H1 (cell line): ENCODE results near the gene RBM14. TPM values are rescaled to one million over a fixed set of nuclear protein-coding genes. Genes with fewer than 3 reads are reported as not detected.
"Not testable (repeated sequence)": the region's sequence is repeated elsewhere in the genome, so short reads cannot be mapped to it uniquely, and the experiment has no call there.

ENCODE experiments used
- CTCF ChIA-PET: fragments of 300-600 bp; sonication (Branson Sonifier 250); formaldehyde crosslinking; loops from one replicate; lab custom pipeline; 2021; ENCODE audit not compliant: partially characterized antibody; lab: Charles Lee
- POLR2A ChIA-PET: fragments of 300-600 bp; sonication (Branson Sonifier 250); formaldehyde crosslinking; loops from one replicate; lab custom pipeline; 2021; ENCODE audit warnings: inconsistent platforms; ENCODE audit not compliant: partially characterized antibody; lab: Charles Lee
- DNase-seq, 2 experiments: peaks; one replicate each; pipeline versions ENCODE4 v3.0.0 to v3.0.0-alpha.2; 2010 to 2022; ENCODE audit warnings: low spot score in 2 of 2, low read depth in 1 of 2, mixed read lengths in 1 of 2
- FAIRE-seq: peaks from 2 replicates; lab custom pipeline; 2011; peaks lifted over from hg19 to GRCh38; lab: Jason Lieb, UNC
- H2AFZ ChIP-seq: 2 replicates; pipeline ENCODE4 v1.8.1; 2012; ENCODE audit warnings: low read length, inconsistent platforms
- H2AK5ac ChIP-seq: 2 replicates; pipeline ENCODE4 v1.6.1; 2013; ENCODE audit warnings: low read depth, low read length
- H2BK120ac ChIP-seq: replicated peaks from 2 replicates; pipeline ENCODE3; 2013; ENCODE audit warnings: low read depth, low read length, inconsistent platforms
- H2BK12ac ChIP-seq: 2 replicates; pipeline ENCODE4 v1.6.1; 2013; ENCODE audit warnings: low read depth, low read length
- H2BK15ac ChIP-seq: 2 replicates; pipeline ENCODE4 v1.6.1; 2013; ENCODE audit warnings: low read length
- H2BK20ac ChIP-seq: 2 replicates; pipeline ENCODE4 v1.6.1; 2013; ENCODE audit warnings: low read length
- H2BK5ac ChIP-seq: 2 replicates; pipeline ENCODE4 v1.6.1; 2013; ENCODE audit warnings: low read depth, low read length
- H3K14ac ChIP-seq: 2 replicates; pipeline ENCODE4 v1.6.1; 2013; ENCODE audit warnings: inconsistent platforms; ENCODE audit not compliant: insufficient read length
- H3K18ac ChIP-seq: 2 replicates; pipeline ENCODE4 v1.6.1; 2013; ENCODE audit warnings: low read length; ENCODE audit errors: extremely low read depth
- H3K23ac ChIP-seq: 2 replicates; pipeline ENCODE4 v1.6.1; 2013; ENCODE audit warnings: inconsistent platforms; ENCODE audit not compliant: insufficient read length
- H3K23me2 ChIP-seq: 2 replicates; pipeline ENCODE4 v1.6.1; 2013; ENCODE audit warnings: low read depth, low read length
- H3K27ac ChIP-seq: 2 replicates; pipeline ENCODE4 v1.6.1; 2011; ENCODE audit warnings: low read depth, low read length, inconsistent platforms
- H3K27me3 ChIP-seq, 4 experiments: replicated peaks in 1 of 4; 1 replicate in 1 of 4; 2 replicates in 3 of 4; pipeline versions ENCODE4 v1.6.1 to v1.8.1; 2011 to 2013; ENCODE audit warnings: low read length in 3 of 4, mild to moderate bottlenecking in 3 of 4, inconsistent platforms in 2 of 4, mixed read lengths in 2 of 4, moderate library complexity in 1 of 4; ENCODE audit not compliant: control insufficient read depth in 3 of 4, insufficient read depth in 3 of 4; ENCODE audit errors: extremely low read depth in 1 of 4
- H3K36me3 ChIP-seq, 4 experiments: 2 replicates each; pipeline versions ENCODE4 v1.6.1 to v1.8.1; 2011 to 2013; ENCODE audit warnings: mild to moderate bottlenecking in 4 of 4, low read length in 3 of 4, moderate library complexity in 2 of 4, control low read depth in 1 of 4, inconsistent platforms in 1 of 4; ENCODE audit not compliant: insufficient read depth in 4 of 4, control insufficient read depth in 2 of 4
- H3K4ac ChIP-seq: replicated peaks from 2 replicates; pipeline ENCODE3; 2013; ENCODE audit warnings: low read length, low read depth, mixed read lengths, inconsistent platforms; ENCODE audit not compliant: insufficient read length
- H3K4me1 ChIP-seq, 4 experiments: replicated peaks in 1 of 4; 1 replicate in 1 of 4; 2 replicates in 3 of 4; pipeline versions ENCODE4 v1.6.1 to v1.8.1; 2011 to 2013; ENCODE audit warnings: low read length in 3 of 4, inconsistent platforms in 2 of 4, mixed read lengths in 1 of 4; ENCODE audit not compliant: insufficient read depth in 4 of 4, control insufficient read depth in 3 of 4
- H3K4me2 ChIP-seq, 2 experiments: 2 replicates each; pipeline versions ENCODE4 v1.6.1 to v1.8.1; 2011 to 2013; ENCODE audit warnings: low read depth in 2 of 2, low read length in 2 of 2, control low read depth in 1 of 2, inconsistent platforms in 1 of 2, mild to moderate bottlenecking in 1 of 2; ENCODE audit not compliant: insufficient read depth in 1 of 2
- H3K4me3 ChIP-seq, 4 experiments: fragments of 200-600, 300-600 bp in 1 of 4; sonication (generic), shearing (Covaris generic), sonication (Bioruptor Twin) in 1 of 4; 2 replicates each; pipeline versions ENCODE4 v1.5.1 to v1.8.1; 2011 to 2016; ENCODE audit warnings: low read length in 4 of 4, low read depth in 3 of 4, control low read depth in 2 of 4, inconsistent platforms in 2 of 4, mild to moderate bottlenecking in 2 of 4, mixed read lengths in 1 of 4, moderate library complexity in 1 of 4; ENCODE audit not compliant: insufficient read depth in 2 of 4; ENCODE audit errors: extremely low read depth in 1 of 4
- H3K56ac ChIP-seq: replicated peaks from 2 replicates; pipeline ENCODE3; 2013; ENCODE audit warnings: low read depth, mild to moderate bottlenecking, mixed read lengths, low read length, inconsistent platforms; ENCODE audit not compliant: insufficient read length
- H3K79me1 ChIP-seq: 2 replicates; pipeline ENCODE4 v1.6.1; 2013; ENCODE audit warnings: low read depth, low read length, control low read depth
- H3K79me2 ChIP-seq, 2 experiments: 2 replicates each; pipeline versions ENCODE4 v1.6.1 to v1.8.1; 2012 to 2013; ENCODE audit warnings: low read length in 2 of 2, mild to moderate bottlenecking in 2 of 2, inconsistent platforms in 1 of 2; ENCODE audit not compliant: insufficient read depth in 2 of 2, control insufficient read depth in 1 of 2
- H3K9ac ChIP-seq, 4 experiments: replicated peaks in 1 of 4; 1 replicate in 1 of 4; 2 replicates in 3 of 4; pipeline versions ENCODE4 v1.6.1 to v1.8.1; 2011 to 2013; ENCODE audit warnings: low read depth in 3 of 4, low read length in 3 of 4, control low read depth in 2 of 4, mild to moderate bottlenecking in 2 of 4, moderate library complexity in 2 of 4, inconsistent platforms in 1 of 4; ENCODE audit errors: extremely low read depth in 1 of 4
- H3K9me3 ChIP-seq, 2 experiments: 2 replicates each; pipeline versions ENCODE4 v1.6.1 to v1.8.1; 2012 to 2013; ENCODE audit warnings: mild to moderate bottlenecking in 2 of 2, moderate library complexity in 2 of 2, control low read depth in 1 of 2, inconsistent platforms in 1 of 2, low read depth in 1 of 2, low read length in 1 of 2, mixed read lengths in 1 of 2; ENCODE audit not compliant: insufficient read depth in 2 of 2
- H4K20me1 ChIP-seq, 2 experiments: replicated peaks in 1 of 2; 2 replicates each; pipeline versions ENCODE3 to v1.8.1; 2011 to 2013; ENCODE audit warnings: inconsistent platforms in 2 of 2, low read length in 2 of 2, mild to moderate bottlenecking in 1 of 2; ENCODE audit not compliant: insufficient read depth in 2 of 2, control insufficient read depth in 1 of 2
- H4K5ac ChIP-seq: 2 replicates; pipeline ENCODE4 v1.6.1; 2013; ENCODE audit warnings: low read length, low read depth, mixed read lengths, inconsistent platforms; ENCODE audit not compliant: insufficient read length
- H4K8ac ChIP-seq: 2 replicates; pipeline ENCODE4 v1.8.0; 2013; ENCODE audit warnings: mild to moderate bottlenecking, moderate library complexity, low read length, inconsistent platforms; ENCODE audit not compliant: insufficient read depth; ENCODE audit errors: extremely low read depth
- H4K91ac ChIP-seq: replicated peaks from 2 replicates; pipeline ENCODE3; 2013; ENCODE audit warnings: low read length, mixed read lengths, inconsistent platforms; ENCODE audit not compliant: insufficient read length
- POLR2A ChIP-seq, 2 experiments: IDR thresholded peaks; 1 replicate in 1 of 2; 2 replicates in 1 of 2; pipeline ENCODE4 v1.6.1; 2011; ENCODE audit warnings: low read depth in 2 of 2, low read length in 2 of 2, mild to moderate bottlenecking in 2 of 2; ENCODE audit errors: control extremely low read depth in 1 of 2
- POLR2AphosphoS5 ChIP-seq: IDR thresholded peaks from 2 replicates; pipeline ENCODE4 v1.6.1; 2011; ENCODE audit warnings: low read depth, low read length
- WGBS, 2 experiments: shearing (Covaris generic) in 1 of 2; methylation state at CpG; one replicate each; pipeline versions ENCODE4 v1.1.6 to v1.1.7; 2013 to 2015; ENCODE audit warnings: low lambda C conversion rate in 2 of 2, mixed read lengths in 2 of 2, inconsistent platforms in 1 of 2, low coverage in 1 of 2, missing lambda C conversion rate in 1 of 2; ENCODE audit not compliant: insufficient replicate concordance in 2 of 2, insufficient coverage in 1 of 2, insufficient read length in 1 of 2; ENCODE audit errors: extremely low coverage in 1 of 2, missing lambda C conversion rate in 1 of 2; 5-methylcytosine and 5-hydroxymethylcytosine counted together
- polyA plus RNA-seq, 7 experiments: library from polyadenylated mRNA; depleted of rRNA in 3 of 7; stranded (reverse) in 5 of 7; unstranded in 2 of 7; fragments of >200 nt in 5 of 7; fragments of 200-250 nt in 2 of 7; gene quantifications; 1 replicate in 5 of 7; 2 replicates in 1 of 7; 4 replicates in 1 of 7; pipeline versions ENCODE4 v1.2.1 to v1.2.3, GENCODE V29; 2011 to 2013; ENCODE audit warnings: missing spikeins in 2 of 7, mixed read lengths in 2 of 7
- total RNA-seq: library from RNA; stranded (reverse); fragmentation: NEBNext Ultra II Directional; extraction: Animal tissue kit (Norgen Biotek cat#: 25700); gene quantifications from 2 replicates; pipeline ENCODE4 v1.2.1, GENCODE V29; 2021

The RBM14 gene
- total and polyA plus RNA-seq, 2 of the 8 experiments (the other 6 are each of a cell fraction or from before 2014, with no cell fraction given), result 67.2 to 142 TPM

DNA sequence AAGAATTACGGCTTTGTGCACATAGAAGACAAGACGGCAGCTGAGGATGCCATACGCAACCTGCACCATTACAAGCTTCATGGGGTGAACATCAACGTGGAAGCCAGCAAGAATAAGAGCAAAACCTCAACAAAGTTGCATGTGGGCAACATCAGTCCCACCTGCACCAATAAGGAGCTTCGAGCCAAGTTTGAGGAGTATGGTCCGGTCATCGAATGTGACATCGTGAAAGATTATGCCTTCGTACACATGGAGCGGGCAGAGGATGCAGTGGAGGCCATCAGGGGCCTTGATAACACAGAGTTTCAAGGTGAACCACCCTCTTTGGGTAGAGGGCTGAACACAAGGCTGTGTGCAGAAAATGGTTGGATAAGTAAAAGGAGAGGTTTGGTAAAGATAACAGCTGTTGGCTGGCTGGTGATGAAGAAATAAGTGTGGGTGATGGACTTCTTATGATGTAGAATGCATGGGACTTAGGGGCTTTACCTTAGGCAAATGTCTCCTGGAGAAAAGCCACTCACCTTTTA is 23.4 kb downstream of the RBM14 start:
- H3K56ac ChIP-seq, H4K8ac ChIP-seq, H3K23ac ChIP-seq, CTCF ChIA-PET, H2AK5ac ChIP-seq, H3K4ac ChIP-seq, H3K27me3 ChIP-seq, H2BK120ac ChIP-seq, H3K14ac ChIP-seq, H4K5ac ChIP-seq, H3K27ac ChIP-seq, FAIRE-seq, H4K91ac ChIP-seq, H2AFZ ChIP-seq, H3K79me1 ChIP-seq, H3K9me3 ChIP-seq, H2BK20ac ChIP-seq, H3K18ac ChIP-seq, H2BK15ac ChIP-seq, DNase-seq, H2BK5ac ChIP-seq, H2BK12ac ChIP-seq: not testable (repeated sequence)
- H4K20me1 ChIP-seq, result peaks cover 38 to 47% of the 10 kb centered on the region in 2 experiments
- H3K23me2 ChIP-seq, result peaks cover 10% of the 10 kb centered on the region
- peak overlapping the region; percentile 65 to 67 for H3K4me2 ChIP-seq
- peak overlapping the region; percentile 84 to 98 (median 94); a peak in 7 of 8 replicates for H3K4me3 ChIP-seq
- POLR2A ChIA-PET, result interaction anchor here (1.3 to 66.2 kb wide), 8 partner anchors 3 to 107 kb away, joined by 3 to 2165 read pairs (median 30); partner anchors contain the start of genes ACTN3, CCDC87, CCS and CTSF
- peaks cover 28 to 57% (median 44%) of the 10 kb centered on the region in 4 experiments for H3K36me3 ChIP-seq
- peak overlapping the region in 1 of 4 experiments; percentile 36; a peak in 1 of 7 replicates for H3K9ac ChIP-seq
- peaks cover 0 to 24% (median 15%) of the 10 kb centered on the region in 4 experiments; a peak in 5 of 7 replicates for H3K4me1 ChIP-seq
- WGBS, 2 experiments, result 91% methylated on average over 10 of the region's 10 CpGs; no CpG with 5 or more reads in 1 of the 2 experiments
- 0 out of 2 replicates have a peak, but pooled peaks have one; percentile 22 for TF ChIP-seq POLR2AphosphoS5
- peak in 1 of 2 experiments; percentile 39; a peak in 1 of 3 replicates for TF ChIP-seq POLR2A (IDR thresholded peaks at IDR 0.05; ENCODE audit: control extremely low read depth in 1 of 2, low read depth in 2 of 2, low read length in 2 of 2)
- H3K79me2 ChIP-seq, result peaks cover 58 to 78% of the 10 kb centered on the region in 2 experiments
